Mucosa of descending colon (tissue), 3 donors: Measurements from ENCODE around the gene COL11A2. TPM values are rescaled to one million over a fixed set of nuclear protein-coding genes. Genes with fewer than 3 reads are reported as not detected.

Experiments
- ATAC-seq: fragments of 200-7000 bp; cut with Tn5 transposase; one replicate; pipeline ENCODE4 v1.9.1; 2020; ENCODE audit warnings: mild to moderate bottlenecking, moderate library complexity
- DNase-seq, 3 donors: peaks; one replicate each; pipeline ENCODE4 v3.0.0-alpha.2; 2020
- H3K36me3 ChIP-seq: fragments of 200-600 bp; one replicate; pipeline ENCODE4 v1.8.0; 2021; ENCODE audit warnings: low read depth, mild to moderate bottlenecking
- H3K4me1 ChIP-seq: fragments of 200-600 bp; one replicate; pipeline ENCODE4 v1.8.0; 2021; ENCODE audit warnings: low read depth, mild to moderate bottlenecking
- H3K4me3 ChIP-seq: fragments of 200-600 bp; one replicate; pipeline ENCODE4 v1.8.0; 2021; ENCODE audit warnings: mild to moderate bottlenecking
- H3K9me3 ChIP-seq: fragments of 200-600 bp; one replicate; pipeline ENCODE4 v1.8.0; 2021; ENCODE audit warnings: mild to moderate bottlenecking
- CTCF ChIP-seq: fragments of 200-600 bp; IDR thresholded peaks from one replicate; pipeline ENCODE4 v1.8.0; 2022; ENCODE audit warnings: antibody characterized with exemption, mild to moderate bottlenecking
- intact Hi-C, 2 donors: fragments of 100-400 bp; cut with DNase I in 1 of 2; cut with micrococcal nuclease in 1 of 2; formaldehyde crosslinking; loops; one replicate each; pipeline versions ENCODE4 v1.11.0 to v1.11.1; 2022; cut with DNase I, micrococcal nuclease
- total RNA-seq, 3 donors: library from RNA; stranded (reverse); fragmentation: NEBNext Ultra II Directional in 2 of 3; extraction: Animal tissue kit (Norgen Biotek cat#: 25700) in 2 of 3; gene quantifications; one replicate each; pipeline versions ENCODE4 v1.2.1 to v1.2.4, GENCODE V29; 2021 to 2023
- donor health status: DM: no; HTN: no; CAD: no; lungs with moderate emphysema.
- donor health status: DM: no; HTN: no; CAD: no.
- donor health status: DM: no; HTN: yes; CAD: no.

COL11A2 gene
- total RNA-seq, 3 donors from 2014 or later, result 0.27 to 1.1 (median 0.52) TPM

- ATAC-seq (no peak), DNase-seq (no peak)
- Histone ChIP-seq H3K4me1 (peaks cover 43% of the 10 kb centered on the region), H3K4me3 (no peak overlapping the region), H3K9me3 (no peaks in the 10 kb centered on the region), H3K36me3 (no peaks in the 10 kb centered on the region)
- intact Hi-C loops, result no loop called here
- TF ChIP-seq CTCF, result no peak
These were observed 10.5 kb upstream of the COL11A2 start for GRCh38 chr6:33202799-33203198.

GRCh38 chr6:33201935-33202334, 9.7 kb upstream of the COL11A2 start:
- DNase-seq (no peak), ATAC-seq (no peak)
- intact Hi-C loops, result no loop called here

GRCh38 chr6:33201147-33201545, 8.9 kb upstream of the COL11A2 start:
- H3K4me3 ChIP-seq, result peak overlapping the region; percentile 86
- DNase-seq, result peak; percentile 35 to 65 (median 60)
- H3K36me3 ChIP-seq, result peaks cover 3% of the 10 kb centered on the region
- TF ChIP-seq CTCF, result no peak
- peaks cover 44% of the 10 kb centered on the region for H3K4me1 ChIP-seq
- intact Hi-C loops, result no loop called here
- no peak for ATAC-seq
- no peaks in the 10 kb centered on the region for H3K9me3 ChIP-seq

More at GRCh38 chr6:33201935-33202334, 9.7 kb upstream of the COL11A2 start:
- Histone ChIP-seq H3K9me3 (no peaks in the 10 kb centered on the region), H3K36me3 (no peaks in the 10 kb centered on the region), H3K4me1 (peaks cover 44% of the 10 kb centered on the region), H3K4me3 (peak overlapping the region; percentile 86)
- no peak for TF ChIP-seq CTCF

- intact Hi-C loops, result no loop called here
- Histone ChIP-seq H3K9me3 (no peaks in the 10 kb centered on the region), H3K4me1 (peaks cover 44% of the 10 kb centered on the region), H3K4me3 (peak within 1 kb of the TSS; percentile 86), H3K36me3 (peaks cover 8% of the 10 kb centered on the region)
- TF ChIP-seq CTCF, result no peak
- peak; percentile 99 for DNase-seq
- ATAC-seq, result peak; percentile 82
These were observed 8.2 kb upstream of the COL11A2 start, which contains the start of the genes RXRB and SLC39A7 for GRCh38 chr6:33200219-33201146. Gene RXRB, minus strand, starts transcription at chr6:33200665. Its CDS starts 189 bp downstream, at chr6:33200476. Gene SLC39A7, plus strand, starts transcription at chr6:33200867. Its CDS starts 379 bp downstream, at chr6:33201246.

- peak; percentile 57 for ATAC-seq
- DNase-seq, result peak in 2 of 3 donors; percentile 82 to 88
- intact Hi-C loops, result no loop called here
- Histone ChIP-seq H3K4me1 (peaks cover 44% of the 10 kb centered on the region), H3K36me3 (peaks cover 8% of the 10 kb centered on the region), H3K9me3 (no peaks in the 10 kb centered on the region), H3K4me3 (peak overlapping the region; percentile 86)
- no peak for TF ChIP-seq CTCF
These were observed 7.5 kb upstream of the COL11A2 start for GRCh38 chr6:33199687-33200218.
